Activated CD4-positive, alpha-beta T cell treated with anti-CD3 and anti-CD28 coated beads for 4 hours (primary cell): Measurements from ENCODE around the gene YIF1A.

Experiments
- DNase-seq, 2 donors: peaks; one replicate each; pipeline ENCODE4 v3.0.0-alpha.2; 2020

Gene YIF1A

GRCh38 chr11:66288671-66289547, at the start of gene YIF1A:
Gene YIF1A, minus strand, starts transcription at chr11:66289143. Its CDS starts 158 bp downstream, at chr11:66288985.
- DNase-seq: peak; percentile 97 to 99

GRCh38 chr11:66337103-66337899, 48.4 kb upstream of the YIF1A start:
- no peak for DNase-seq

- DNase-seq: peak in 1 of 2 donors; percentile 57
These were observed 47.5 kb upstream of the YIF1A start, which contains the start of gene RIN1 for GRCh38 chr11:66336234-66337102. Gene RIN1, minus strand, starts transcription at chr11:66336434. Its CDS starts 32 bp downstream, at chr11:66336402.

- DNase-seq: no peak
These were observed 46.7 kb upstream of the YIF1A start for GRCh38 chr11:66335531-66336233.

- DNase-seq: no peak
These were observed 45.9 kb upstream of the YIF1A start for GRCh38 chr11:66334605-66335442.

GRCh38 chr11:66333896-66334604, 45.1 kb upstream of the YIF1A start:
- no peak for DNase-seq

- no peak for DNase-seq
These were observed 44.4 kb upstream of the YIF1A start for GRCh38 chr11:66333220-66333877.

- DNase-seq: no peak
These were observed 43.7 kb upstream of the YIF1A start for GRCh38 chr11:66332371-66333219.

GRCh38 chr11:66331542-66332370, 42.8 kb upstream of the YIF1A start:
- no peak for DNase-seq

GRCh38 chr11:66330931-66331330, 42.0 kb upstream of the YIF1A start:
- no peak for DNase-seq

GRCh38 chr11:66329165-66329673, 40.3 kb upstream of the YIF1A start:
- DNase-seq: no peak

GRCh38 chr11:66328302-66329144, 39.6 kb upstream of the YIF1A start:
- DNase-seq: peak; percentile 73 to 77

GRCh38 chr11:66328031-66328301, 39.0 kb upstream of the YIF1A start:
- DNase-seq: no peak

- no peak for DNase-seq
These were observed 38.5 kb upstream of the YIF1A start for GRCh38 chr11:66327171-66328030.

- DNase-seq: no peak
These were observed 37.5 kb upstream of the YIF1A start for GRCh38 chr11:66326261-66327111.
